Activated T-cell treated with anti-CD3 and anti-CD28 coated beads, Interleukin-2, amount 50 U/mL, for 4 hours (primary cell): ENCODE data around the gene TBC1D3. TPM values are rescaled to one million over a fixed set of nuclear protein-coding genes. Genes with fewer than 3 reads are reported as not detected.
"Not testable (repeated sequence)": the region's sequence is repeated elsewhere in the genome, so short reads cannot be mapped to it uniquely, and the experiment has no call there.

ENCODE experiments used
- ATAC-seq, 2 donors: fragments of 200-7000 bp; cut with Tn5 transposase; one replicate each; pipeline ENCODE4 v1.10.0; 2021
- DNase-seq: peaks from one replicate; pipeline ENCODE4 v3.0.0-alpha.2; 2020
- H3K27me3 Mint-ChIP-seq: one replicate; pipeline ENCODE4 v1.8.0; 2021; ENCODE audit warnings: low read depth, mixed read lengths
- H3K36me3 Mint-ChIP-seq: one replicate; pipeline ENCODE4 v1.8.0; 2022; ENCODE audit warnings: mixed read lengths; ENCODE audit not compliant: insufficient read depth
- H3K4me1 Mint-ChIP-seq: one replicate; pipeline ENCODE4 v1.8.0; 2021; ENCODE audit warnings: low read depth, mixed read lengths
- H3K4me3 Mint-ChIP-seq: one replicate; pipeline ENCODE4 v1.8.0; 2021; ENCODE audit warnings: mild to moderate bottlenecking, moderate library complexity, mixed read lengths
- H3K9me3 Mint-ChIP-seq: one replicate; pipeline ENCODE4 v1.8.0; 2021; ENCODE audit warnings: mixed read lengths
- total RNA-seq, 3 donors: library from RNA; stranded (reverse); gene quantifications; one replicate each; pipeline ENCODE4 v1.2.1, GENCODE V29; 2021

Gene TBC1D3
- total RNA-seq = not detected

- not testable (repeated sequence) for H3K4me3 Mint-ChIP-seq, H3K4me1 Mint-ChIP-seq, H3K27me3 Mint-ChIP-seq, H3K36me3 Mint-ChIP-seq, ATAC-seq, H3K9me3 Mint-ChIP-seq, DNase-seq
Observed at GRCh38 chr17:38192455-38192854, at the start of gene TBC1D3. Gene TBC1D3, minus strand, starts transcription at chr17:38192555. Its CDS starts 1,526 bp downstream, at chr17:38191029.

- H3K4me1 Mint-ChIP-seq, H3K27me3 Mint-ChIP-seq, H3K4me3 Mint-ChIP-seq, H3K36me3 Mint-ChIP-seq, H3K9me3 Mint-ChIP-seq, DNase-seq, ATAC-seq: not testable (repeated sequence)
Observed at GRCh38 chr17:38232790-38233189, 40.4 kb upstream of the TBC1D3 start.

- not testable (repeated sequence) for H3K4me1 Mint-ChIP-seq, H3K4me3 Mint-ChIP-seq, DNase-seq, H3K9me3 Mint-ChIP-seq, H3K36me3 Mint-ChIP-seq, H3K27me3 Mint-ChIP-seq, ATAC-seq
Observed at GRCh38 chr17:38225844-38226495, 33.6 kb upstream of the TBC1D3 start.

GRCh38 chr17:38220867-38221266, 28.5 kb upstream of the TBC1D3 start:
- not testable (repeated sequence) for H3K27me3 Mint-ChIP-seq, H3K9me3 Mint-ChIP-seq, DNase-seq, H3K4me1 Mint-ChIP-seq, ATAC-seq, H3K36me3 Mint-ChIP-seq, H3K4me3 Mint-ChIP-seq

- H3K4me3 Mint-ChIP-seq, H3K9me3 Mint-ChIP-seq, H3K27me3 Mint-ChIP-seq, H3K4me1 Mint-ChIP-seq, ATAC-seq, DNase-seq, H3K36me3 Mint-ChIP-seq: not testable (repeated sequence)
Observed at GRCh38 chr17:38200271-38200670, 7.9 kb upstream of the TBC1D3 start.

- H3K9me3 Mint-ChIP-seq, ATAC-seq, H3K36me3 Mint-ChIP-seq, H3K4me1 Mint-ChIP-seq, H3K27me3 Mint-ChIP-seq, DNase-seq, H3K4me3 Mint-ChIP-seq: not testable (repeated sequence)
Observed at GRCh38 chr17:38134860-38135259, 57.5 kb downstream of the TBC1D3 start.

Other genes starting within 250 kb of the TBC1D3 start
- 1 to 10 TPM; 5.0 to 5.6 (median 5.3) TPM for gene TBC1D3L, start 203.5 kb downstream of the TBC1D3 start, total RNA-seq
- under 1 TPM; 0.35 to 0.92 (median 0.53) TPM for gene TBC1D3D, start 188.6 kb downstream of the TBC1D3 start, total RNA-seq
- 1 to 10 TPM in 1 of 3 donors, not detected in 2; 2.0 TPM for gene TBC1D3C, start 123.9 kb downstream of the TBC1D3 start, total RNA-seq
- gene TBC1D3E, start 64.6 kb downstream of the TBC1D3 start, total RNA-seq = not detected
- gene MRPL45, start 104.6 kb upstream of the TBC1D3 start, total RNA-seq = 10 to 100 TPM; 55.6 to 56.5 (median 55.9) TPM
- under 1 TPM in 2 of 3 donors, not detected in 1; 0.03 TPM for gene GPR179, start 151.4 kb upstream of the TBC1D3 start, total RNA-seq
- 10 to 100 TPM; 32.2 to 33.2 (median 32.8) TPM for gene SOCS7, start 159.3 kb upstream of the TBC1D3 start, total RNA-seq
- gene ARHGAP23, start 235.9 kb upstream of the TBC1D3 start, total RNA-seq = under 1 TPM; 0.29 to 0.57 (median 0.48) TPM